GM19025 (cell line): Measurements from ENCODE around the gene APC.

Source experiments
- ATAC-seq: cut with Tn5 transposase; IDR thresholded peaks from one replicate; pipeline ENCODE4 v1.9.1; 2021; ENCODE audit warnings: mild to moderate bottlenecking, low read depth, moderate library complexity; ENCODE audit not compliant: unreplicated experiment

The APC gene

GRCh38 chr5:112737463-112738190 lies at the start of gene APC:
APC (plus strand) TSS chr5:112737885; CDS start chr5:112754891, 17,006 bp downstream.
- peak; percentile 100 for ATAC-seq

- no peak for ATAC-seq
These were observed 48.4 kb upstream of the APC start for GRCh38 chr5:112689155-112689909.

- ATAC-seq: no peak
These were observed 46.9 kb upstream of the APC start for GRCh38 chr5:112690605-112691338.

- no peak for ATAC-seq
These were observed 46.4 kb upstream of the APC start for GRCh38 chr5:112691339-112691680.

GRCh38 chr5:112691758-112692157 lies 45.9 kb upstream of the APC start:
- ATAC-seq: no peak

GRCh38 chr5:112692472-112692871 lies 45.2 kb upstream of the APC start:
- ATAC-seq: no peak

GRCh38 chr5:112693301-112693700 lies 44.4 kb upstream of the APC start:
- no peak for ATAC-seq

- no peak for ATAC-seq
These were observed 42.6 kb upstream of the APC start for GRCh38 chr5:112694853-112695709.

- ATAC-seq: no peak
These were observed 40.9 kb upstream of the APC start for GRCh38 chr5:112696786-112697185.

GRCh38 chr5:112697322-112697721 lies 40.4 kb upstream of the APC start:
- no peak for ATAC-seq

GRCh38 chr5:112697833-112698232 lies 39.9 kb upstream of the APC start:
- ATAC-seq: no peak

GRCh38 chr5:112703866-112704820 lies 33.5 kb upstream of the APC start:
- ATAC-seq: no peak

GRCh38 chr5:112706446-112707016 lies 31.2 kb upstream of the APC start:
- no peak for ATAC-seq

GRCh38 chr5:112707187-112708102 lies 30.2 kb upstream of the APC start:
- ATAC-seq: peak; percentile 92

GRCh38 chr5:112708103-112708622 lies 29.5 kb upstream of the APC start:
- ATAC-seq: no peak

GRCh38 chr5:112709416-112709815 lies 28.3 kb upstream of the APC start:
- ATAC-seq: no peak

- ATAC-seq: no peak
These were observed 26.8 kb upstream of the APC start for GRCh38 chr5:112710896-112711295.

GRCh38 chr5:112711436-112711835 lies 26.2 kb upstream of the APC start:
- ATAC-seq: no peak
